Muscle of leg (tissue), 16 donors: ENCODE measurements around the gene ZXDB. TPM values are rescaled to one million over a fixed set of nuclear protein-coding genes. Genes with fewer than 3 reads are reported as not detected.
A peak's percentile ranks its signal among the peaks of the same experiment; 100 is the strongest.
"Not testable (repeated sequence)": the region's sequence is repeated elsewhere in the genome, so short reads cannot be mapped to it uniquely, and the experiment has no call there.

Source experiments
- DNase-seq: peaks from one replicate; pipeline ENCODE4 v3.0.0; 2013
- H3K27ac ChIP-seq: one replicate; pipeline ENCODE4 v1.5.1; 2013; ENCODE audit warnings: mild to moderate bottlenecking, low read length, control low read depth
- H3K27me3 ChIP-seq: one replicate; pipeline ENCODE4 v1.6.1; 2013; ENCODE audit warnings: low read length; ENCODE audit not compliant: control insufficient read depth, insufficient read depth
- H3K36me3 ChIP-seq: one replicate; pipeline ENCODE4 v1.6.1; 2013; ENCODE audit warnings: low read length; ENCODE audit not compliant: control insufficient read depth, insufficient read depth
- H3K4me1 ChIP-seq: one replicate; pipeline ENCODE4 v1.6.1; 2013; ENCODE audit warnings: low read length; ENCODE audit not compliant: control insufficient read depth, insufficient read depth
- H3K4me3 ChIP-seq: one replicate; pipeline ENCODE4 v1.5.1; 2013; ENCODE audit warnings: low read length, control low read depth
- H3K9me3 ChIP-seq: replicated peaks from 2 replicates; pipeline ENCODE4 v1.6.1; 2013; ENCODE audit warnings: low read depth, low read length; ENCODE audit not compliant: control insufficient read depth
- WGBS: methylation state at CpG from one replicate; pipeline ENCODE4 v1.1.5; 2013; ENCODE audit warnings: missing lambda C conversion rate; ENCODE audit not compliant: insufficient coverage; 5-methylcytosine and 5-hydroxymethylcytosine counted together
- long read RNA-seq, 11 donors: transcript quantifications; one replicate each; lab custom pipeline, GENCODE V29; 2026
- polyA plus RNA-seq, 8 donors: library from polyadenylated mRNA; unstranded; fragments of 120-200 nt; gene quantifications; one replicate each; pipeline versions ENCODE4 v1.2.1 to v1.2.3, GENCODE V29; 2013; ENCODE audit warnings: inconsistent platforms in 1 of 8, low replicate concordance in 1 of 8; ENCODE audit not compliant: insufficient read length in 8 of 8, insufficient read depth in 1 of 8
- total RNA-seq: library from RNA; stranded (reverse); fragments of 120-200 nt; gene quantifications from one replicate; pipeline ENCODE4 v1.2.4, GENCODE V29; 2013

The ZXDB gene
- total RNA-seq (4.6 TPM), polyA plus RNA-seq (1 to 10 TPM; 4.7 to 7.3 (median 5.6) TPM)
- long read RNA-seq, donor 1, full-length matches to known transcripts = 5 of 5 reads
- long read RNA-seq, donor 1, partial matches to known transcripts = 0 of 5 reads
- long read RNA-seq, donor 1, other reads (novel, unspliced or antisense) = 0 of 5 reads
- long read RNA-seq, donor 2, full-length matches to known transcripts = 2 of 2 reads
- long read RNA-seq, donor 2, partial matches to known transcripts = 0 of 2 reads
- long read RNA-seq, donor 2, other reads (novel, unspliced or antisense) = 0 of 2 reads
- long read RNA-seq, donor 3, full-length matches to known transcripts = 6 of 6 reads
- long read RNA-seq, donor 3, partial matches to known transcripts = 0 of 6 reads
- long read RNA-seq, donor 3, other reads (novel, unspliced or antisense) = 0 of 6 reads
- long read RNA-seq, donor 4, full-length matches to known transcripts = 11 of 11 reads
- long read RNA-seq, donor 4, partial matches to known transcripts = 0 of 11 reads
- long read RNA-seq, donor 4, other reads (novel, unspliced or antisense) = 0 of 11 reads
- long read RNA-seq, donor 5, full-length matches to known transcripts = 25 of 25 reads
- long read RNA-seq, donor 5, partial matches to known transcripts = 0 of 25 reads
- long read RNA-seq, donor 5, other reads (novel, unspliced or antisense) = 0 of 25 reads
- long read RNA-seq, donor 6, full-length matches to known transcripts = 7 of 7 reads
- long read RNA-seq, donor 6, partial matches to known transcripts = 0 of 7 reads
- long read RNA-seq, donor 6, other reads (novel, unspliced or antisense) = 0 of 7 reads
- long read RNA-seq, donor 7, full-length matches to known transcripts = 11 of 11 reads
- long read RNA-seq, donor 7, partial matches to known transcripts = 0 of 11 reads
- long read RNA-seq, donor 7, other reads (novel, unspliced or antisense) = 0 of 11 reads
- long read RNA-seq, donor 8, full-length matches to known transcripts = 12 of 12 reads
- long read RNA-seq, donor 8, partial matches to known transcripts = 0 of 12 reads
- long read RNA-seq, donor 8, other reads (novel, unspliced or antisense) = 0 of 12 reads
- long read RNA-seq, donor 9, full-length matches to known transcripts = 13 of 13 reads
- long read RNA-seq, donor 9, partial matches to known transcripts = 0 of 13 reads
- long read RNA-seq, donor 9, other reads (novel, unspliced or antisense) = 0 of 13 reads
- long read RNA-seq, donor 10, full-length matches to known transcripts = 16 of 16 reads
- long read RNA-seq, donor 10, partial matches to known transcripts = 0 of 16 reads
- long read RNA-seq, donor 10, other reads (novel, unspliced or antisense) = 0 of 16 reads
- long read RNA-seq, donor 11, full-length matches to known transcripts = 12 of 12 reads
- long read RNA-seq, donor 11, partial matches to known transcripts = 0 of 12 reads
- long read RNA-seq, donor 11, other reads (novel, unspliced or antisense) = 0 of 12 reads

GRCh38 chrX:57591284-57592159, at the start of gene ZXDB:
Gene ZXDB (plus strand): TSS chrX:57592011. CDS start chrX:57592049, 38 bp downstream.
- H3K27ac ChIP-seq = peak within 1 kb of the TSS; percentile 84
- peak within 1 kb of the TSS; percentile 47 for H3K4me3 ChIP-seq
- WGBS = 46% methylated on average over 4 of the region's 39 CpGs
- H3K9me3 ChIP-seq, H3K4me1 ChIP-seq, H3K36me3 ChIP-seq, H3K27me3 ChIP-seq: not testable (repeated sequence)
- DNase-seq = peak; percentile 41

- Histone ChIP-seq H3K27ac (no peak overlapping the region), H3K36me3 (no peaks in the 10 kb centered on the region), H3K4me3 (no peak overlapping the region), H3K4me1 (no peaks in the 10 kb centered on the region), H3K27me3 (no peaks in the 10 kb centered on the region), H3K9me3 (peaks cover 3% of the 10 kb centered on the region)
- no peak for DNase-seq
- 68% methylated on average over 4 of the region's 4 CpGs for WGBS
Measured at GRCh38 chrX:57565198-57565597, 26.6 kb upstream of the ZXDB start.

GRCh38 chrX:57573754-57574153, 18.1 kb upstream of the ZXDB start:
- H3K4me3 ChIP-seq = no peak overlapping the region
- H3K4me1 ChIP-seq = no peaks in the 10 kb centered on the region
- no peak overlapping the region for H3K27ac ChIP-seq
- peak; percentile 4 for DNase-seq
- H3K27me3 ChIP-seq = no peaks in the 10 kb centered on the region
- no peaks in the 10 kb centered on the region for H3K9me3 ChIP-seq
- WGBS = 14% methylated on average over 1 of the region's 2 CpGs
- no peaks in the 10 kb centered on the region for H3K36me3 ChIP-seq

GRCh38 chrX:57582948-57583347, 8.9 kb upstream of the ZXDB start:
- H3K9me3 ChIP-seq, H3K4me3 ChIP-seq, H3K27me3 ChIP-seq, H3K27ac ChIP-seq, DNase-seq, H3K4me1 ChIP-seq, H3K36me3 ChIP-seq: not testable (repeated sequence)
- WGBS = 67% methylated on average over 4 of the region's 9 CpGs

- Histone ChIP-seq H3K36me3 (no peaks in the 10 kb centered on the region), H3K4me3 (no peak overlapping the region), H3K4me1 (no peaks in the 10 kb centered on the region), H3K9me3 (no peaks in the 10 kb centered on the region), H3K27me3 (peaks cover 3% of the 10 kb centered on the region), H3K27ac (no peak overlapping the region)
- 80% methylated on average over 1 of the region's 5 CpGs for WGBS
- no peak for DNase-seq
Measured at GRCh38 chrX:57583477-57583876, 8.3 kb upstream of the ZXDB start.

GRCh38 chrX:57586360-57586759, 5.5 kb upstream of the ZXDB start:
- H3K9me3 ChIP-seq = no peaks in the 10 kb centered on the region
- no peaks in the 10 kb centered on the region for H3K27me3 ChIP-seq
- H3K36me3 ChIP-seq = no peaks in the 10 kb centered on the region
- no peak overlapping the region for H3K27ac ChIP-seq
- peaks cover 7% of the 10 kb centered on the region for H3K4me1 ChIP-seq
- H3K4me3 ChIP-seq = no peak overlapping the region
- no CpG with 5 or more reads among the region's 4 CpGs for WGBS
- no peak for DNase-seq

GRCh38 chrX:57587062-57587461, 4.7 kb upstream of the ZXDB start:
- Histone ChIP-seq H3K4me1 (peaks cover 8% of the 10 kb centered on the region), H3K4me3 (no peak overlapping the region), H3K27ac (no peak overlapping the region), H3K27me3 (no peaks in the 10 kb centered on the region), H3K9me3 (no peaks in the 10 kb centered on the region), H3K36me3 (no peaks in the 10 kb centered on the region)
- WGBS = 60% methylated on average over 1 of the region's 2 CpGs
- no peak for DNase-seq

GRCh38 chrX:57587607-57588006, 4.2 kb upstream of the ZXDB start:
- H3K27ac ChIP-seq = no peak overlapping the region
- H3K4me3 ChIP-seq = no peak overlapping the region
- H3K4me1 ChIP-seq = peaks cover 8% of the 10 kb centered on the region
- no peaks in the 10 kb centered on the region for H3K27me3 ChIP-seq
- no peaks in the 10 kb centered on the region for H3K36me3 ChIP-seq
- no peaks in the 10 kb centered on the region for H3K9me3 ChIP-seq
- no CpG with 5 or more reads among the region's 2 CpGs for WGBS
- no peak for DNase-seq
